A673 (cell line): Measurements from ENCODE around the gene FBLN5. TPM values are rescaled to one million over a fixed set of nuclear protein-coding genes. Genes with fewer than 3 reads are reported as not detected.

Source experiments
- BruUV-seq: library from RNA; stranded (reverse); fragments of 400-500 nt; replicated peaks from 2 replicates; lab custom pipeline; 2021; lab: Mats Ljungman, UMichigan
- CTCF ChIA-PET: fragments of 300-600 bp; sonication (Branson Sonifier 250); formaldehyde crosslinking; loops from one replicate; lab custom pipeline; 2022; ENCODE audit warnings: antibody characterized with exemption; lab: Charles Lee
- POLR2A ChIA-PET: fragments of 300-600 bp; sonication (Branson Sonifier 250); formaldehyde crosslinking; loops from one replicate; lab custom pipeline; 2022; ENCODE audit warnings: antibody characterized with exemption; ENCODE audit not compliant: low non-redundant PET; lab: Charles Lee
- DNase-seq: peaks from one replicate; pipeline ENCODE4 v3.0.0-alpha.2; 2015; ENCODE audit warnings: low spot score
- H3K27ac ChIP-seq: fragments of 200-600 bp; sonication (generic); 2 replicates; pipeline ENCODE4 v1.5.1; 2016; ENCODE audit warnings: mixed run types, low read depth, mild to moderate bottlenecking, mixed read lengths, antibody characterized with exemption, low read length; ENCODE audit not compliant: poor library complexity, severe bottlenecking
- H3K27me3 ChIP-seq: fragments of 200-600 bp; sonication (generic); replicated peaks from 2 replicates; pipeline ENCODE4 v1.6.1; 2017; ENCODE audit warnings: mixed run types, low read depth, mild to moderate bottlenecking, mixed read lengths, antibody characterized with exemption, low read length; ENCODE audit not compliant: insufficient read depth, poor library complexity
- H3K36me3 ChIP-seq: fragments of 200-600 bp; sonication (generic); 2 replicates; pipeline ENCODE4 v1.6.1; 2016; ENCODE audit warnings: mixed run types, mild to moderate bottlenecking, mixed read lengths, antibody characterized with exemption, low read length; ENCODE audit not compliant: insufficient read depth, poor library complexity, severe bottlenecking
- H3K4me1 ChIP-seq: fragments of 200-600 bp; sonication (generic); 2 replicates; pipeline ENCODE4 v1.6.1; 2017; ENCODE audit warnings: mixed run types, mild to moderate bottlenecking, mixed read lengths, antibody characterized with exemption, low read length; ENCODE audit not compliant: insufficient read depth, poor library complexity, severe bottlenecking
- H3K4me3 ChIP-seq: fragments of 200-600 bp; sonication (generic); 2 replicates; pipeline ENCODE4 v1.5.1; 2016; ENCODE audit warnings: low read depth, mixed run types, mild to moderate bottlenecking, mixed read lengths, low read length; ENCODE audit not compliant: poor library complexity, severe bottlenecking
- H3K9me3 ChIP-seq: fragments of 200-600 bp; sonication (generic); 2 replicates; pipeline ENCODE4 v1.6.1; 2016; ENCODE audit warnings: mixed run types, low read depth, mild to moderate bottlenecking, mixed read lengths, antibody characterized with exemption, low read length; ENCODE audit not compliant: poor library complexity, severe bottlenecking
- CTCF ChIP-seq: fragments of 300-800, 200-600 bp; sonication (generic); conservative IDR thresholded peaks from 2 replicates; pipeline ENCODE4 v1.5.1; 2017; ENCODE audit warnings: low read depth, mild to moderate bottlenecking, antibody characterized with exemption, low read length, moderate library complexity, mixed read lengths
- EZH2 ChIP-seq: fragments of 200-600 bp; sonication (generic); IDR thresholded peaks from 2 replicates; pipeline ENCODE4 v1.6.1; 2017; ENCODE audit warnings: borderline replicate concordance, low read depth, mild to moderate bottlenecking, mixed read lengths, antibody characterized with exemption, low read length; ENCODE audit not compliant: poor library complexity, severe bottlenecking
- intact Hi-C: fragments of 100-400 bp; cut with micrococcal nuclease; formaldehyde crosslinking; loops from one replicate; pipeline ENCODE4 v1.10.0; 2022; ENCODE audit not compliant: unreplicated experiment
- total RNA-seq: library from RNA; stranded (reverse); gene quantifications from 2 replicates; pipeline ENCODE4 v1.2.3, GENCODE V29; 2021

Gene FBLN5
- total RNA-seq, 1 experiment from 2014 or later = 10.7 TPM

DNA sequence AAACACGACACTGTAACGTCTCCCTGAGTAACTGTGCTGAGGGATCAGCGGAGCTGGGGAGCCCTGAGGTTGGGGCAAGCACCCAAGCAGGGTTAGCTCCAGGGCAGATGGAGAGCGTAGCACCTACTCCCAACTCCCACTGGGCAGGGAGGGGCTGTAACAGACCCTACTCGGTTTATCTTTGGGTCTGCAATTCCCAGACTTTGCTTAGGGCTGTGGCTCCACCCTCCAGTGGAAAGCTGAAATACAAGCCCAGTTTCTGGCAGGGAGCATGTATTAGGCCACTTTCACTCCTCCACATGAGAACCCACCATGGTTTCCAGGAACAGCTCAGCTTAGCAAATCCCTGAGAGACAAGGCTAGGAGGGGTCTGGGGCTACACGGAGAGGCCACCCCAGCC, 62.8 kb downstream of the FBLN5 start:
- POLR2A ChIA-PET = no interaction called here
- CTCF ChIA-PET = no interaction called here
- DNase-seq = no peak
- H3K4me1 ChIP-seq = no peaks in the 10 kb centered on the region
- H3K27ac ChIP-seq = no peak overlapping the region
- BruUV-seq = no TSS peak
- intact Hi-C loops = no loop called here
- no peaks in the 10 kb centered on the region for H3K9me3 ChIP-seq
- H3K4me3 ChIP-seq = no peak overlapping the region
- TF ChIP-seq CTCF (no peak), EZH2 (no peak)
- H3K36me3 ChIP-seq = no peaks in the 10 kb centered on the region
- no peaks in the 10 kb centered on the region for H3K27me3 ChIP-seq

- no TSS peak for BruUV-seq
- CTCF ChIA-PET = no interaction called here
Observed at GRCh38 chr14:91883753-91884152, 63.7 kb downstream of the FBLN5 start.

DNA sequence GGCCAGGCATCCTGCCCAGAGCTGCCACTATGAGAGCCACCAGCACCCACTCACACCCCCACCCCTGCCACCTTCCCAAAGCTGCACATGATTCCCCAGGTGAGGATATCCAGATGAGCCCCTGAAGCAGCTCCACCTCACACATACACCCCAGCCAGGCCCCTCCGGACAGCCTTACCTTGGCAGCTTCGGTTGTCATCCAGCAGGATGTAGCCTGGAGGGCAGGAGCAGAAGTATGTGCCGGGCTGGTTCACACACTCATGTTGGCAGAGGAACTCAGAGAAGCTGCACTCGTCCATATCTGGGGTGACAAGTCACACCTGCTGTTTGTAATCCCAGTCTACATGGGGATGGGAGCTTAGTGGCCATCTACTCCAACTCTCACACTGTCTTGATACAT, 64.7 kb downstream of the FBLN5 start:
- Histone ChIP-seq H3K36me3 (no peaks in the 10 kb centered on the region), H3K9me3 (no peaks in the 10 kb centered on the region), H3K4me3 (no peak overlapping the region), H3K27ac (no peak overlapping the region), H3K27me3 (no peaks in the 10 kb centered on the region), H3K4me1 (no peaks in the 10 kb centered on the region)
- intact Hi-C loops = no loop called here
- no TSS peak for BruUV-seq
- DNase-seq = no peak
- ChIA-PET POLR2A (no interaction called here), CTCF (no interaction called here)
- TF ChIP-seq CTCF (no peak), EZH2 (no peak)

More at GRCh38 chr14:91883753-91884152, 63.7 kb downstream of the FBLN5 start:
- intact Hi-C loops = no loop called here
- no peaks in the 10 kb centered on the region for H3K36me3 ChIP-seq
- no peak overlapping the region for H3K27ac ChIP-seq
- POLR2A ChIA-PET = no interaction called here
- DNase-seq = no peak
- TF ChIP-seq CTCF (no peak), EZH2 (no peak)
- no peaks in the 10 kb centered on the region for H3K4me1 ChIP-seq
- H3K27me3 ChIP-seq = no peaks in the 10 kb centered on the region
- no peaks in the 10 kb centered on the region for H3K9me3 ChIP-seq
- no peak overlapping the region for H3K4me3 ChIP-seq
